Choroid plexus epithelial cell (primary cell): ENCODE measurements around the gene IMMP2L.
"Not testable (repeated sequence)": the region's sequence is repeated elsewhere in the genome, so short reads cannot be mapped to it uniquely, and the experiment has no call there.

Experiments
- DNase-seq: peaks from one replicate; pipeline ENCODE4 v3.0.0-alpha.2; 2010; ENCODE audit warnings: low read depth
- H3K4me3 ChIP-seq: 2 replicates; pipeline ENCODE4 v1.5.1; 2011; ENCODE audit warnings: low read depth, mild to moderate bottlenecking, control low read depth, low read length, moderate library complexity
- TF ChIP-seq, protein P1 (sequence below): conservative IDR thresholded peaks from 2 replicates; pipeline ENCODE4 v1.5.1; 2011; ENCODE audit warnings: low read depth, mild to moderate bottlenecking, control low read depth, inconsistent platforms, low read length, moderate library complexity

Gene IMMP2L

DNA sequence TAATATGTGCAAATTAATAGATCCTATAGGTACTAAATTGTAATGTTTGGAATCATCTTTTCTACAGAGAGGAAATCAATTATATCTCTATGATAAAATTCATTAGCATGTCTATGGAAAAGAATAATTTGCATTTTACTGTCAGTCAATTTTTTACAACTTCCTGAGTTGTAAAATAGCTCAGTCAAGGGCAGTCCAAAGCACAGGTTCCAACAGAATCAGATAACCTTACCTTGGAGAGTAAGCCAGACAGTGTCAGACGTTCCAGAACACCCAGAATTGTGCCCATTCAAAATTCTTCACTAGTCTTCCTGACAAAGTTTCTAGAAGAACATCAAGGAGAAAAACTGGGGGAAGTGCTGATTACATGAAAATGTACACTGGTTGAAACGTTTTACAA, 31.1 kb upstream of the IMMP2L start:
- DNase-seq, result no peak
- no peak overlapping the region for H3K4me3 ChIP-seq
- TF ChIP-seq, protein P1, sequence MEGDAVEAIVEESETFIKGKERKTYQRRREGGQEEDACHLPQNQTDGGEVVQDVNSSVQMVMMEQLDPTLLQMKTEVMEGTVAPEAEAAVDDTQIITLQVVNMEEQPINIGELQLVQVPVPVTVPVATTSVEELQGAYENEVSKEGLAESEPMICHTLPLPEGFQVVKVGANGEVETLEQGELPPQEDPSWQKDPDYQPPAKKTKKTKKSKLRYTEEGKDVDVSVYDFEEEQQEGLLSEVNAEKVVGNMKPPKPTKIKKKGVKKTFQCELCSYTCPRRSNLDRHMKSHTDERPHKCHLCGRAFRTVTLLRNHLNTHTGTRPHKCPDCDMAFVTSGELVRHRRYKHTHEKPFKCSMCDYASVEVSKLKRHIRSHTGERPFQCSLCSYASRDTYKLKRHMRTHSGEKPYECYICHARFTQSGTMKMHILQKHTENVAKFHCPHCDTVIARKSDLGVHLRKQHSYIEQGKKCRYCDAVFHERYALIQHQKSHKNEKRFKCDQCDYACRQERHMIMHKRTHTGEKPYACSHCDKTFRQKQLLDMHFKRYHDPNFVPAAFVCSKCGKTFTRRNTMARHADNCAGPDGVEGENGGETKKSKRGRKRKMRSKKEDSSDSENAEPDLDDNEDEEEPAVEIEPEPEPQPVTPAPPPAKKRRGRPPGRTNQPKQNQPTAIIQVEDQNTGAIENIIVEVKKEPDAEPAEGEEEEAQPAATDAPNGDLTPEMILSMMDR, result no peak

DNA sequence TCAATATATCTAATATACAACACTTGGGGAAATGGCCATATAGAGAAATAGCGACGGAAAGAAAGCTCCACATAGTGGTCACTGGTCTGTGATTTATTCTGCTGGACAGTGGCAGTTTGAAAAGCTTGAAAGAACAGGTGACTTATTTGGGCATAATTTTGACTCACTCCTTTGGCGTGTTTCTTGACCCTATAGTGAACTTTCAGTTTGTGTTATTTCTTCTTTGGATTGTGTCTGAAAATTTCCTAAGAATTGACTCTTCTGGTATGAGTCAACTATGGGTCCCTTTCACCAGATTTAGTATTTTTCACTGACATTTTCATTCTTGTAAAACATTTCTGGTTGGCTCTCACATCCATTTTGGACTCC, 25.8 kb upstream of the IMMP2L start:
- no peak overlapping the region for H3K4me3 ChIP-seq
- DNase-seq, result peak; percentile 33
- TF ChIP-seq, protein P1, result no peak

DNA sequence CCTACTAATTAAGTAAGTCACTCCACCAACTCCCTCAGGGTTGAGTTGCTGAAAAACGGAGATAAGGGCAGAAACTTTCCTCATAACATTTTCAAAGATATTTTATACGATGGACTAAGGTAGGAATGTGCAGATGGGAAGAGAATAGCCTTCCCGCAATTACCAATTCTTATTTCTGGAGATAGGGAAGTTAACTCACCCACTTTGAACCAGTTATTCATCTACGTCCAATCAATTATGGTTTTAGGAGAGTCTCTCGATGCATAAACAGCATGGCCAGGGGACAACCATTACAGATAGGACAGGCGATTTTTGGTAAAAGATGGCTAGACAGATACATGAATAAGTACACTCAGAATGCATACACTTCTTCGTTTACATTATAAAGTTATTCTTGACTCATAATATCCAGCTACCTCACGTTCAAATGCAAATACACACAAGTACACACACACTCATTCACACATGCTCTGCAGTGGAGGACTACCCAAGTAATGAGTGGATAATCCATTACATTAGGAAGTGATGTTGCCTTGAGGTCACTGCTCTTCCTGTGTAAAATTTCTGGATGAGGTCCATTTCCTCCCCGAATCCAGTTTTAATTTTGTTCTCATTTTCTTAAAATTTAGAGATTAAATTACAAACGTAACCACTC, 25.2 kb upstream of the IMMP2L start:
- DNase-seq, result no peak
- TF ChIP-seq, protein P1, result no peak
- no peak overlapping the region for H3K4me3 ChIP-seq

DNA sequence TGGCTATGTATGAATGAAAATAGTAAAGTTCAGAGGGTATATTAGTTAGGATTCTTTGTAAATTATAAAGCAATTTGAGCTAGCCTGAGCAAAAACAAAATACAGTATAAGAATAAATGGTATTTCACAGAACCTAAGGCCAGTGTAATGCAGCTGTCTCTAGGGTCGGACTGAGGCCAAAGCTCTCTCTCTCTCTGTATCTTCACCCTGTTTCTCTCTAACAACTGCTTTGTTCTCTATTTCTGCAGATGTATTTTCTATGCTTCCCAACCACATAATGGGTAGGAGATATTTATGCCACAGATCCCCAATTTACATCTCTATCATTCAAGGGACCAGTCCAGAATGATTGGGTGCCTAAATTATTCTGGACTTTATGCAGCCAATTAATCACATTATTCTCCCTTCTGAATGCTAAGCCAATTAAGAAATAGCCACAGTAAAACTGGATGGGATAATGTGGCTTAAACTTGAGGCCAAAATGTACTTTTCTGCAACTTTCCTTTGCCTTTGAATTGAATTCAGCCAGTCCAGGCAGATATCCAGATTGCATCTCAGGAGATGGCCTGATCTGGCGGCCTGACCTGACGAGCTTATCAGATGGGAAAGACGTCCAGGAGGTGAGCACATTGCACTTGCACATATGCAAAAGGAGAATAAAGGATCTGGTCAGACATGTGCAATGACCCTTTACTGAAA, 24.6 kb upstream of the IMMP2L start:
- TF ChIP-seq, protein P1, result no peak
- DNase-seq, result no peak
- H3K4me3 ChIP-seq, result no peak overlapping the region

DNA sequence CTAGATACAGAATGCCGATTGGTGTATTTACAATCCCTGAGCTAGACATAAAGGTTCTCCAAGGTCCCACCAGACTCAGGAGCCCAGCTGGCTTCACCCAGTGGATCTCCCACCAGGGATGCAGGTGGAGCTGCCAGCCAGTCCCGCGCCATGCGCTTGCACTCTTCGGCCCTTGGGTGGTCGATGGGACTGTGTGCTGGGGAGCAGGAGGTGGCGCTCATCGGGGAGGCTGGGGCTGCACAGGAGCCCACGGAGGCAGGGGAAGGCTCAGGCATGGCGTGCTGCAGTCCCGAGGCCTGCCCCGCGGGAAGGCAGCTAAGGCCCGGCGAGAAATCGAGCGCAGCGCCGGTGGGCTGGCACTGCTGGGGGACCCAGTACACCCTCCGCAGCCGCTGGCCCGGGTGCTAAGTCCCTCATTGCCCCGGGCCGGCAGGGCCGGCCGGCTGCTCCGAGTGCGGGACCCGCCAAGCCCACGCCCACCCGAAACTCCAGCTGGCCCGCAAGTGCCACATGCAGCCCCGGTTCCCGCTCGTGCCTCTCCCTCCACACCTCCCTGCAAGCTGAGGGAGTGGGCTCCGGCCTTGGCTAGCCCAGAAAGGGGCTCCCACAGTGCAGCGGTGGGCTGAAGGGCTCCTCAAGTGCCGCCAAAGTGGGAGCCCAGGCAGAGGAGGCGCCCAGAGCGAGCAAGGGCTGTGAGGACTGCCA, 19.6 kb upstream of the IMMP2L start:
- H3K4me3 ChIP-seq, DNase-seq: not testable (repeated sequence)

DNA sequence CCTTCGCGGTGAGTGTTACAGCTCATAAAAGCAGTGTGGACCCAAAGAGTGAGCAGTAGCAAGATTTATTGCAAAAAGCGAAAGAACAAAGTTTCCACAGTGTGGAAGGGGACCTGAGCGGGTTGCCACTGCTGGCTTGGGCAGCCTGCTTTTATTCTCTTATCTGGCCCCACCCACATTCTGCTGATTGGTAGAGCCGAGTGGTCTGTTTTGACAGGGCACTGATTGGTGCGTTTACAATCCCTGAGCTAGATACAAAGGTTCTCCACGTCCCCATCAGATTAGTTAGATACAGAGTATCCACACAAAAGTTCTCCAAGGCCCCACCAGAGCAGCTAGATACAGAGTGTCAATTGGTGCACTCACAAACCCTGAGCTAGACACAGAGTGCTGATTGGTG, 18.9 kb upstream of the IMMP2L start:
- not testable (repeated sequence) for DNase-seq

DNA sequence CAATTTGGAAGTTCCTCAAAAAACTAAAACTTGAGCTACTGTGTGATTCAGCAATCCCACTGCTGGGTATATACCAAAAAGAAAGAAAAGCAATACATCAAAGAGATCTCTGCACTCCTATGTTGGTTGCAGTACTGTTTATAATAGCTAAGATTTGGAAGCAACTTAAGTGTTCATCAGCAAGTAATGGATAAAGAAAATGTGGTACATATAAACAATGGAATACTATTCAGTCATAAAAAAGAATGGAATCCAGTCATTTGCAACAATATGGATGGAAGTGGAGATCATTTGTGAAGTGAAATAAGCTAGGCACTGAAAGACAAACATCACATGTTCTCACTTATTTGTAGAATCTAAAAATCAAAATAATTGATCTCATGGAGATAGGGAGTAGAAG, 16.5 kb upstream of the IMMP2L start:
- TF ChIP-seq, protein P1, result no peak
- H3K4me3 ChIP-seq, result no peak overlapping the region
- no peak for DNase-seq

More for the DNA sequence above, 18.9 kb upstream of the IMMP2L start:
- not testable (repeated sequence) for H3K4me3 ChIP-seq

DNA sequence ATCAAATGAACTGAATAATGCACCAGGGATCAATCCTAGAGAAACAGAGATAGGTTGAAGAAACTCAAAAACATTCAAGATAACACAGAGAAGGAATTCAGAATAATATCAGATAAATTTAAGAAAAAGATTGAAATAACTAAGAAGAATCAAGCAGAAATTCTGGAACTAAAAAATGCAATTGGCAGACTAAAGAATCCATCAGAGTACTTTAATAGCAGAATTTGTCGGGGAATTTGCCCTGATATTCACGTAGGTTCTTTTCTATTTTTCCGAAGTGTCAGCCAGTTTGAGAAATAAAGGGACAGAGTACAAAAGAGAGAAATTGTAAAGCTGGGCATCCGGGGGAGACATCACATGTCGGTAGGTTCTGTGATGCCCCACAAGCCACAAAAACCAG, 9.4 kb upstream of the IMMP2L start:
- TF ChIP-seq, protein P1, result no peak
- no peak overlapping the region for H3K4me3 ChIP-seq
- DNase-seq, result no peak
